HG03575 (cell line): ENCODE measurements around the gene WHRN.

Experiments used
- ATAC-seq: cut with Tn5 transposase; IDR thresholded peaks from one replicate; pipeline ENCODE4 v1.9.1; 2021; ENCODE audit not compliant: unreplicated experiment, insufficient number of reproducible peaks, low FRiP score; ENCODE audit errors: extremely low read depth

WHRN gene

DNA sequence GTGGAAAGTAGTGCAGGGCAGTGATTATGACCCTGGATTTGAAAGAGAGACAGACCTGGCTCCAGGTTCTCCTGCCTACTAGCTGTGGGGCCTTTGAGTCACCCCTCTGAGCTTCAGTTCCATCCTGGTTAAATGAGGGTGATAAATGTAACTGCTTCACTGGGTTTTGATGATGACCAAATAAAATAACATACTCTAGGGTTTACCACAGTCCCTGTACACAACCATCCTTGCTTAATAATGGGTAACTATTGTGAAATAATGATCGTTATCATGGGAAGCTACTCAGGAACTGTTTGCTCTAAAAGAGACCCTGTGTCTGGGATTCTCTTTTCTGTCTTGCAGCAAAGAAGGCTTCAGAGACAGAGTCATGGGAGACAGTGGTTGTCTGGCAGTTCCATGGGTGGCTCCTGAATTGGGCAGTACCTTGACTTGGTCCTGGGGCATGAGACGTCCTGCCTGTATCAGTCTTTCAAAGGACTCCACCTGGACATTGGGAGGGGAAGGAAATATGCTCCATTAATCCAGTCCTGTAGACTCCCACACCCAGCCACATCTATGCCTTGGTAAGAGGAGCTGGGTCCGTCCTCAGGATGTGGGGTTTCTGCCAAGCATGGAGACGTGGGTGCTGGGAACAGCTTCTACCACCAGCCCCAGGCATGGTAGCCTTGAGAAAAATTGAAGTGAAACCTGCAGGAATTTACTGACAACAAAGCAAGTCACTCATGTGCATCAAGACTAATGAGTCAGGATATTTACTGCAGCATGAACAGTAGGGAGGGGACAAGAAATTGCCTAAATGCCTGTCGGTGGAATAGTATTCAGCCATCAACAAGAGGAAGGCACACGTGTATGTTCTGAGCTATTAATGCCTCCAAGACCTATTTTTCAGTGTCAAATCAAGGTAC, 140.9 kb downstream of the WHRN start:
- no peak for ATAC-seq

DNA sequence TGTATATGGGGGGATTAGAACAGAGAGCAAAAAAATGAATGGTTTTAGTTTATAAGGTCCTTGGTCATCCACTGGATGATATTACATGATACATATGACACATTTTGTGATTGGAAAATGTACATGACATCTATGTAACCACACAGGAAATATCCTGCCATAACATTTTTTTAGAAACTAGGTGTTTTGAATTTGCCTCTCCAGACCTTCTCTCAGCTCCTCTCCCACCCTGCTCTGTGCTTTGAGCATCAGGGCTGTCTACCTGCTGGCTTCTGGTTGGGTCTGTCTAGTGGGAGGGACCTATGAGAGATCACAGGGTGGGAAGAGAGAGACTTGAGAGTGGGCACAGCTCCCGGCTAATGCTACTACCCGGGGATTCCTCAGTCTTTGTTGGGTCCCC, 141.8 kb downstream of the WHRN start:
- ATAC-seq = no peak

DNA sequence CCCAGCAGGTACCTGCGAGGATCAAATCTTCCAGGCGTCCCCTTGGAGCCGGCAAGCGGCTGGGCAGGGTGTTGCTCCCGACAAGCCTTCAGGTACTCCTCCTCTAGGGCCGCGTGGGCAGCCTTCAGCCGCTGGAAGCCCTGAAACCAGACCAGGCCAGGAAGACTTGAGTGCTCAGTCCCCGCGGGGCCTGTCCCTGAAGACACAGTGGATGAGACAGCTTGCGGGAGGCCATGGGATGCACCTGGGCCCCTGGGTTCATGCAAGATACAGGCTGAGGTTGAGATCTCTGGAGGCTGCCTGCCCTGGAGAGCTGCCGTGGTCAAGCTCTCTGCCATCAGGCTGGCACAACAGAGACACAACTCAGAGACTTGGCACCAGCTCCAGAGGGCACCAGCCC, 142.9 kb downstream of the WHRN start:
- ATAC-seq = no peak

DNA sequence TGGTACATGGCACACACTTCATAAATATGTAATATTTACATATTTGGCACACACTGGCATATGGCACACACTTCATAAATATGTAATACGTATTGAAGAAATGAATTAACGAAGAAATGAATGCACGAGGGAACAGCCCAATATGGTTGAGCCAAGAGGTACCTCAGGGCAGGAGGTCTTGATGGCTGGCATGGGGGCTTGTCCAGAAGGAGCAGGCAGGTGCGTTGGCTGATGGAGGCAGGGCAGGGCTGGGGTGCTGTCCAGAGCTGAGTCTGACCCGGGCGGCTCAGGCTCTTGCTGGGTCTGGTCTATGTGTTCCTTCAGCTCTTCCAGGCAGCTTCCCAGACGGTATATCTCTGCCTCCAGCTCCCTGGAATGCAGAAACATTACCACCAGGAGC, 143.7 kb downstream of the WHRN start:
- no peak for ATAC-seq

DNA sequence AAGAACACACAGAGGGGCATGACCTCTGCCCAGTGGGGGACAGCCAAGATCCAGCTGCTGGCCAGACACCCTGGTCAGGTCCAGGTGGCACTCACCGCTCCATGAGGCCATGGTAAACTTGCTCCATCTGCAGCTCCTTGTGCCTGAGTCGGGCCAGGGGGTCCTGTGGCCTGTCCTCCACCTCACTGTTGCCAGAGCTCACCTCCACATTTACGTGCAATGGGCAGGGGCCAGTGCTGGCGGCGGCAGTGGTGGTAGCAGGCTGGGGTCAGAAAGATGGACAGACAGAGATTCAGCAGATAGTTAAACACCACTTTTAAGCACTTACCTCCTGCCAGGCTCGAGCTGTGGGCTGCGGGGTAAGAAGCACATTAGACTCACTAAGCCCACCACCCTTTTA, 145.5 kb downstream of the WHRN start:
- ATAC-seq = no peak

DNA sequence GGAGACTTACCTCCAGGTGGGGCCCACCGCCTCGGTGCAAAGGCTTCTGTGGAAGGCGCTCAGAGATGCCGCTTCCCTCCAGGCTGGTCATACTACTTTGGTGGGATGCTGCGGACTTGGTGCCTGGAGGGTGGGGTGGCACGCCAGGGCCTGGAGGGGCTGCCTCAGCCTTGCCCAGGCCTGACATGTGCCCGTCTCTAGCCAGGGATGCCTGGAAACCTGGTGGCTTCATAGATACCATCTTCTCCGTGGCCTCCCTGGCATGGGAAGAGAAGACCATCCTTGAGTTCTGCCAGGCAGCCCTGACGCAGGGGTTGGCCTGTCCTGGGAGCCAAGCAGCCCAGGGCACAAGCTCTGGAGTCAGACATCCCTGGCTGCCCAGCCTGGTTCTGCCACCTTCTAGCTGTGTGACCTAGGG, 147.4 kb downstream of the WHRN start:
- ATAC-seq = no peak

DNA sequence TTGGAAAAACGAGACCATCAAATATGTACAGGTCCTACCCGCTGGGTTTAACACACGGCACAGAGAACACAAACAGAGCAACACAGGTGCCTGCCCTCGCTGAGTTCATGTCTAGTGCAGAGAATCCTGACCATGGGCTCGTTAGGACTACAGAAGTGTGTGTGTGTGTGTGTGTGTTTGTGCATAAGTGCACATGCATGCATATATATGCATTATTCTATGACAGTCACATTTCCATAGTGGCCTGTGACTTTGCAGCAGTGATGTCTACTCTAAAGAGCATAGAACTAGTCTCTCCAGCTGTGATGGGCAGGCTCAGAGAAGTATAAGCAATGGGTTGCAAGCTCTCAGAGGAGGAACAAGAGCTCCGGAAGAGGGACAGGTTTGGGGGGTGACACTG, 147.9 kb downstream of the WHRN start:
- ATAC-seq = no peak

DNA sequence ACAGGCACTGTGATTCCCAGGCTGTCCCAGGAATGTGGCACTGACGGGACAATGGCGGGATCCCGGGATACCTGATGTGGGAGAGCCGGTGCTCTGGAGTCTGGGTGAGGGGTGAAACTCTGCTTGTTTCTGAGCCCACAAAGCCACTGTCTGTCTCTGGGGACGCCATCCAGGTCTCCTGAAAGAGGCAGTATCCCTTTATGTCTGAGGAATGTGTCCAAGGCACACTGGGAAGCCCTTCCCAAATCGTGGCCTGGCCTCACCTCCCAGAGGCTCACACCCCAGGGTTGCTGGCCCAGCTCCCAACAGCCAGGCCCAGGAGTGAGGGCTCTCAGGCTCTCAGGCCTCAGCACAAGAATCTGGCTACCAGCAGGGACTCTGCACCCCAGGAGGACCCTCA, 148.5 kb downstream of the WHRN start:
- no peak for ATAC-seq

DNA sequence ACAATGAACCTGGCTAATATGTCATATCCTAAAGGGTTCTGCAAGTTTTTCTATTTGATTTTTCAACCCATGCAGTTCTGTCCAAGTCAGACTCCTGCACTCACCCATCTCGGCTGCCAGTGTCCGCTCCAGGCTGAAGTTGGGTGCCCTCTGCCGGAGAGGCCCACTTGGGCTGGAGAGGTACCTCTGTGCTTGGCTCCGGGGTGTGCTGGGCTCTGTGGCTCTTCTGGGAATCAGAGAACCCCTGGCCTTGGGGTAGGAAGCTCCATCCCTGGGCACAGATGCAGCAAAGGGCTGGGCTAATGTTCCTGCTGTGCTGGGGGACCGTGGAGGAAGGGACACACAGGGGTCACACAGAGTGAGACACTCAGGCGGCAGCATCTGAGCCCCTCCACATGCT, 149.5 kb downstream of the WHRN start:
- no peak for ATAC-seq
